Activated CD4-positive, alpha-beta T cell treated with anti-CD3 and anti-CD28 coated beads, Interleukin-2, amount 10 ng/mL, durations not matched to agents 24 days and 14 days (primary cell): ENCODE measurements around the gene INPP5A. TPM values are rescaled to one million over a fixed set of nuclear protein-coding genes. Genes with fewer than 3 reads are reported as not detected.
"Not testable (repeated sequence)": the region's sequence is repeated elsewhere in the genome, so short reads cannot be mapped to it uniquely, and the experiment has no call there.

ENCODE experiments used
- DNase-seq: peaks from one replicate; pipeline ENCODE4 v3.0.0; 2022
- H3K27ac Mint-ChIP-seq: one replicate; pipeline ENCODE4 v1.8.0; 2022; ENCODE audit warnings: mild to moderate bottlenecking, mixed read lengths
- H3K27me3 Mint-ChIP-seq: one replicate; pipeline ENCODE4 v1.8.0; 2022; ENCODE audit warnings: mixed read lengths
- H3K36me3 Mint-ChIP-seq: one replicate; pipeline ENCODE4 v1.8.0; 2022; ENCODE audit warnings: low read depth, mild to moderate bottlenecking, mixed read lengths
- H3K4me1 Mint-ChIP-seq: one replicate; pipeline ENCODE4 v1.8.0; 2021; ENCODE audit warnings: mixed read lengths
- H3K4me3 Mint-ChIP-seq: one replicate; pipeline ENCODE4 v1.8.0; 2022; ENCODE audit warnings: mild to moderate bottlenecking, moderate library complexity, mixed read lengths
- H3K9me3 Mint-ChIP-seq: one replicate; pipeline ENCODE4 v1.8.0; 2021; ENCODE audit warnings: mixed read lengths
- intact Hi-C: fragments of 100-400 bp; cut with micrococcal nuclease; formaldehyde crosslinking; loops from one replicate; pipeline ENCODE4 v1.15.1; 2023
- total RNA-seq: library from RNA; stranded (reverse); gene quantifications from 2 replicates; pipeline ENCODE4 v1.2.3, GENCODE V29; 2022

Gene INPP5A
- total RNA-seq, 1 donor from 2014 or later, result 10.3 TPM

DNA sequence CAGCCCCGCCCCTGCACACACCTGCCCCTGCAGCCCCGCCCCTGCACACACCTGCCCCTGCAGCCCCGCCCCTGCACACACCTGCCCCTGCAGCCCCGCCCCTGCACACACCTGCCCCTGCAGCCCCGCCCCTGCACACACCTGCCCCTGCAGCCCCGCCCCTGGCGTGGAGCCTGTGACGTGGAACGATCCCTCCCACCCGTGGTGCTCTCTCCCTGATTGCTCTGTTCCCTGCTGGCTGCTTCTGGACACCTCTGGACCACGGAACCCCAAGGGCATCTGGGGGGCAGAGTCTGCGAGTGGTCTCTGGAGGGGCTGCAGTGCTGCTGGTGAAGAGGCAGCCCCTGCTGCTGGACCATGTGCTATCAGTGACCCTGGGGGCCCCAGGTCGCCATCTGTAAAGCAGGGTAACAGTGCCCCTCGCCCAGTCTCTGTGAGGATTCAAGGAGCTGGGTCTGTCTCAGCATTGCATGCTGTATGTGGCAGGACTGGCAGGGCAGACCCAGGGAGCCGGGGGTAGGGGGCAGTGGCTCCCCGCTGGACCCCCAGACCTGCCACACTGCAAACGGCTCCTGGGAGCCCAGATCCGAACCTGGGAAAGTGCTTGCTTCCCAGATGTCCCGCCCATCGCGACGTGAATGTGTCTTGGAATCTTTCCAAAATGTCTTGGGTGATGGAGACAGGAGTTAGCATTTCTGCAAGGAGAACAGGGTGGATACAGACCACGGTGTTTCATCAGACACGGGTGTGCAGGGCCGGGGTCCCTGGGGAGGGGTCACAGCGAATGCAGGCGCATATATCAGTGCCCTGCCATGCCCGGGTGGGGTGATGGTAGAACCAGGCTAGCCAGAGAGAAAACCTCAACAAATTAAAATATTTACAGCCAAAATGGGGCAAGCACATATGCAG is 276.2 kb downstream of the INPP5A start:
- Mint-ChIP-seq H3K4me3 (no peak overlapping the region), H3K27ac (no peak overlapping the region), H3K9me3 (no peaks in the 10 kb centered on the region), H3K4me1 (no peaks in the 10 kb centered on the region), H3K36me3 (no peaks in the 10 kb centered on the region), H3K27me3 (no peaks in the 10 kb centered on the region)
- no peak for DNase-seq
- intact Hi-C loops, result no loop called here

DNA sequence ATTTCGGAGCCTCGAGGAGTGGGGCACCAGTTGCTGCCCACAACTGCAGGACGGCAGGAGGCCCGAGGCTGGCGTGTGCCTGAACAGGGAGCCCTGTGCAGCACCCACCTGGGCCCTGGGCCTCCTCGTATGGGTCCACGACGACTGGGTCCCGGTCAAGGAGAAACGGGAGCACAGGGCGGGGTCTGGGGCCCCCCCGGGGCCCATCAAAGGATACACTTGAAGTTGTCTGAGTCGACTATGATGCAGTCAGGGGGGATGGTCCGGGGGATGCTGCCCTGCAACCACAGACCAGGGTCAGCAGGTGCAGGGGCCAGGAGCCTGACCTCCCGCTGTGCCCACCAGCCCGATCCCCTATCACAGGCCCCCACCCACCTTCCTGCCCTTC is 276.9 kb downstream of the INPP5A start:
- Mint-ChIP-seq H3K27ac (no peak overlapping the region), H3K4me3 (no peak overlapping the region), H3K9me3 (no peaks in the 10 kb centered on the region), H3K36me3 (no peaks in the 10 kb centered on the region), H3K4me1 (no peaks in the 10 kb centered on the region), H3K27me3 (no peaks in the 10 kb centered on the region)
- intact Hi-C loops, result no loop called here
- no peak for DNase-seq

DNA sequence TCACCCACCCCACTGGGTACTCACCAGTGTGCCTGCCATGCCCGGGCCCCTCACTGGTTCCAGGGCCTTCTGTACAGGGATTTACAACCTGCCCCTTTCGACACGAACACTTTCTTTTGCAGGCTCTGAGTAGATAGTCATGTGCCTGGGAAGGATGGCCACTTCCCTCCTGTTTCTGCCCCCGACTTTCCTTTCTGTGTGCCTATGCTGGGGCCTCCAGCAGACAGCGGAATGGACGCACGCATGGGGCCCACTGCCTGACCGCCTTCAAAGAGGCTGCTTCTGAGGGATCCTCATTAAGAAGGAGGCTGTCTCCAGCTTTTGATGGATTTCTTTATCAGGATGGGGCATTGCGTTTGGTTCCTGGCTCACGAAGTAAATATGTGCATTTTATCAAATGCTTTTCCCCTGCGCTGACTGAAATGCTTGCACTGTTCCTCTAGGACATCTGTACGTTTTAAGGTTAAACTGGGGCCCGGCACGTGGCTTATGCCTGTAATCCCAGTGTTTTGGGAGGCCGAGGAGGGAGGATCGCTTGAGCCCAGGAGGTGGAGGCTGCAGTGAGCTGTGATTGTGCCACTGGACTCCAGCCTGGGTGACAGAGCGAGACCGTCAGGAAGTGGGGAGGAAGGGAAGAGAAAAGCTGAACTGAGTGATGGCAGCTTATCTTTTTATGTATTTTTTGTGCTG is 277.7 kb downstream of the INPP5A start:
- Mint-ChIP-seq H3K9me3 (peaks cover 4% of the 10 kb centered on the region), H3K27me3 (no peaks in the 10 kb centered on the region), H3K4me3 (no peak overlapping the region), H3K4me1 (no peaks in the 10 kb centered on the region), H3K27ac (no peak overlapping the region), H3K36me3 (no peaks in the 10 kb centered on the region)
- intact Hi-C loops, result no loop called here
- DNase-seq, result no peak

DNA sequence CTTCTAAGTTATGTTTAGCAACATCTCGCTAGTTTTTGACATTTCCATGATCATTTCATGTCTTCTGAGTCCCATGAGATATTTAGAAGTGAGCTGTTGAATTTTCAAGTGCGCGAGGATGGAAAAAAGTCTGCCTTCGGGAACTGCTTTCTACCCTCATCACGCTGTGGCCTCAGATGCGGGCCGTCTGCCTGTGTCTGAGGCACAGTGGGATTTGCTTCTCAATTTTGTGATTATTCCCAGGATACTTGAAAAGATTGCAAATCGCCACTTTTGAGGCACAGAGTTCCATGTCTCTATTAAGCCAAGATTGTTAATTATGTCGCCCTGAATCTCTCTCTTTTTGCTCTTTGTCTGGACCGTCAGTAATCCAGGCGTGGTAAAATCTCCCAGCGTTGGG is 279.1 kb downstream of the INPP5A start:
- intact Hi-C loops, result no loop called here
- no peak for DNase-seq
- Mint-ChIP-seq H3K27ac (no peak overlapping the region), H3K9me3 (peaks cover 4% of the 10 kb centered on the region), H3K27me3 (no peaks in the 10 kb centered on the region), H3K4me3 (no peak overlapping the region), H3K4me1 (no peaks in the 10 kb centered on the region), H3K36me3 (no peaks in the 10 kb centered on the region)

- no peaks in the 10 kb centered on the region for H3K36me3 Mint-ChIP-seq
Measured at GRCh38 chr10:132817701-132818211, 280.2 kb downstream of the INPP5A start.

DNA sequence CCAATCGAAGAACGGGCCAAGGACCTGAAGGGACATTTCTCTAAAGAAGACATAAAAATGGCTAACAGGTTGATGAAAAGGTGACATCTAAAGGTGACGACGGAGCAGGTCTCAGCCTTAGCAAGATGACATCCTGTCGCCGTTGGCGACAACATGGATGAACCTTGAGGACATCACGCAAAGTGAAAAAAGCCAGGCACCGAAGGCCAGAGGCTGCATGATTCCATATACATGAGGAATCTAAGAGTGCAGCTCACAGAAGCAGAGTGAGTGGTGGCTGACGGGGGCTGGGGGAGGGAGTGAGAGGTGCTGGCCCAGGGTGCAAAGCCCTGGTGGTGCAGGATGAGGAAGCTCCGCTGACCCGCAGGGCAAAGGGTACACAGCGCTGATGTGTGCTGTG is 282.5 kb downstream of the INPP5A start:
- Mint-ChIP-seq H3K27ac (no peak overlapping the region), H3K9me3 (peaks cover 4% of the 10 kb centered on the region), H3K4me1 (no peaks in the 10 kb centered on the region), H3K36me3 (no peaks in the 10 kb centered on the region), H3K27me3 (no peaks in the 10 kb centered on the region), H3K4me3 (no peak overlapping the region)
- no peak for DNase-seq
- intact Hi-C loops, result no loop called here

More at GRCh38 chr10:132817701-132818211, 280.2 kb downstream of the INPP5A start:
- DNase-seq, result no peak
- Mint-ChIP-seq H3K4me1 (no peaks in the 10 kb centered on the region), H3K27ac (no peak overlapping the region), H3K27me3 (no peaks in the 10 kb centered on the region), H3K9me3 (peaks cover 4% of the 10 kb centered on the region), H3K4me3 (no peak overlapping the region)
- intact Hi-C loops, result no loop called here

- H3K4me1 Mint-ChIP-seq, H3K27ac Mint-ChIP-seq, intact Hi-C loops, DNase-seq, H3K36me3 Mint-ChIP-seq, H3K9me3 Mint-ChIP-seq, H3K27me3 Mint-ChIP-seq, H3K4me3 Mint-ChIP-seq: not testable (repeated sequence)
Measured at GRCh38 chr10:132825783-132826523, 288.4 kb downstream of the INPP5A start.

GRCh38 chr10:132826524-132827422 is 289.2 kb downstream of the INPP5A start:
- Mint-ChIP-seq H3K9me3 (no peaks in the 10 kb centered on the region), H3K4me3 (no peak overlapping the region), H3K27ac (no peak overlapping the region), H3K27me3 (no peaks in the 10 kb centered on the region), H3K36me3 (peaks cover 2% of the 10 kb centered on the region), H3K4me1 (no peaks in the 10 kb centered on the region)
- intact Hi-C loops, result no loop called here
- no peak for DNase-seq

- Mint-ChIP-seq H3K9me3 (no peaks in the 10 kb centered on the region), H3K4me3 (no peak overlapping the region), H3K4me1 (no peaks in the 10 kb centered on the region), H3K27ac (no peak overlapping the region), H3K27me3 (no peaks in the 10 kb centered on the region), H3K36me3 (peaks cover 2% of the 10 kb centered on the region)
- intact Hi-C loops, result no loop called here
- no peak for DNase-seq
Measured at GRCh38 chr10:132827423-132827789, 289.8 kb downstream of the INPP5A start.

GRCh38 chr10:132827861-132828539 is 290.4 kb downstream of the INPP5A start:
- H3K27me3 Mint-ChIP-seq, result no peaks in the 10 kb centered on the region
- no peak overlapping the region for H3K4me3 Mint-ChIP-seq
- no peaks in the 10 kb centered on the region for H3K9me3 Mint-ChIP-seq
- H3K27ac Mint-ChIP-seq, result no peak overlapping the region
- H3K36me3 Mint-ChIP-seq, result peaks cover 2% of the 10 kb centered on the region
- H3K4me1 Mint-ChIP-seq, result no peaks in the 10 kb centered on the region
- no peak for DNase-seq
- intact Hi-C loops, result no loop called here

DNA sequence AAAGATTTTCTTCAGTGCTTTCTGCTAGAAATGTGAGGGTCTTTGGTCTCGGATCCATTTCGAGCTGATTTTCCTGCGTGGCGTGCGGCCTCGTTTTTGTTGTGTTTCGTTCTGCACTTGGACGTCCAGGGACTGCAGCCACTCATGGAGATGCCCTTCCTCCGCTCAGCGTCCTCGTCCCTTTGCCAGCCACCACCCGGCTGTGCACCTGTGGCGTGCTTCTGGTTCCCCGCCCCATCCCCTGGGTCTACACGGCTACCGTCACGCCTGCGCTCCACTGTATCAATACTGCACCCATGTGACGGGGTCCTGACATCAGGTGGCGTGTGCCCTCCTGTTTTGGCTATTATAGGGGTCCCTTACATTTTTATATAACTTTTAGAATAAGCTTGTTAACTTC is 291.1 kb downstream of the INPP5A start:
- intact Hi-C loops, result no loop called here
- Mint-ChIP-seq H3K4me1 (no peaks in the 10 kb centered on the region), H3K36me3 (peaks cover 2% of the 10 kb centered on the region), H3K27me3 (no peaks in the 10 kb centered on the region), H3K9me3 (no peaks in the 10 kb centered on the region), H3K4me3 (no peak overlapping the region), H3K27ac (no peak overlapping the region)
- DNase-seq, result no peak

DNA sequence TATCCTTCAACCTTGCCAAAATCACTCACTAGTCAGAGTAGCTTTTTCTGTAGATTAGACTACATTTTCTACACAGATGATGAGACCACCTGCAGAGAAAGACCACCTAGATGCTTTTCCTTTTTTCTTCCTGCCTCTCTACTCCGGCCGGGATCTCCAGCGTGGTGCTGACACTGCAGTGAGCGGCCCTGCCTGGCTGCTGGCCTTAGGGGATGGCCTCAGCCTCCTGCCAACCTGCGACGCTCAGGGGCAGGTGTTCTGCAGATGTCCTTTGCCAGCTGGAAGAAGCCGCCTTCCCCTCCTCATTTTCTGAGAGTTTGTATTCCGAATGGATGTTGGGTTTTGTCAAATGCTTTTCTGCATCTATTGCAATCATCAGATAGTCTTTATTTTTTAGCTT is 291.8 kb downstream of the INPP5A start:
- intact Hi-C loops, result no loop called here
- H3K36me3 Mint-ChIP-seq, result peaks cover 2% of the 10 kb centered on the region
- no peaks in the 10 kb centered on the region for H3K4me1 Mint-ChIP-seq
- H3K27me3 Mint-ChIP-seq, result no peaks in the 10 kb centered on the region
- H3K9me3 Mint-ChIP-seq, result no peaks in the 10 kb centered on the region
- H3K4me3 Mint-ChIP-seq, result no peak overlapping the region
- no peak for DNase-seq
- no peak overlapping the region for H3K27ac Mint-ChIP-seq
